Ishikawa (cell line): ENCODE data around the gene SH3TC1.

ENCODE experiments used
- CEBPB ChIP-seq: IDR thresholded peaks from 2 replicates; pipeline ENCODE4 v1.6.1; 2012
- CREB1 ChIP-seq: IDR thresholded peaks from 2 replicates; pipeline ENCODE4 v1.6.1; 2012; ENCODE audit warnings: low read depth
- EGR1 ChIP-seq: IDR thresholded peaks from 2 replicates; pipeline ENCODE4 v1.6.1; 2012
- EP300 ChIP-seq: IDR thresholded peaks from 2 replicates; pipeline ENCODE4 v1.6.1; 2012; ENCODE audit warnings: borderline replicate concordance
- FOXM1 ChIP-seq: IDR thresholded peaks from 2 replicates; pipeline ENCODE4 v1.6.1; 2012; ENCODE audit warnings: low read depth, borderline replicate concordance
- NFIC ChIP-seq: IDR thresholded peaks from 2 replicates; pipeline ENCODE4 v1.6.1; 2012
- RAD21 ChIP-seq: IDR thresholded peaks from 2 replicates; pipeline ENCODE4 v1.6.1; 2012; ENCODE audit warnings: low read depth
- TAF1 ChIP-seq: IDR thresholded peaks from 2 replicates; pipeline ENCODE4 v1.6.1; 2012; ENCODE audit warnings: low read depth, mild to moderate bottlenecking
- TCF12 ChIP-seq: IDR thresholded peaks from 2 replicates; pipeline ENCODE4 v1.6.1; 2012; ENCODE audit warnings: low read depth
- TEAD4 ChIP-seq: IDR thresholded peaks from 2 replicates; pipeline ENCODE4 v1.6.1; 2012
- YY1 ChIP-seq: IDR thresholded peaks from 2 replicates; pipeline ENCODE4 v1.6.1; 2012; ENCODE audit warnings: low read depth
- ZBTB7A ChIP-seq: IDR thresholded peaks from 2 replicates; pipeline ENCODE4 v1.6.1; 2012; ENCODE audit warnings: low read depth
- TF ChIP-seq, protein P1 (sequence below): IDR thresholded peaks from 2 replicates; pipeline ENCODE4 v1.6.1; 2012; ENCODE audit warnings: low read depth, mild to moderate bottlenecking
- TF ChIP-seq, protein P2 (sequence below): IDR thresholded peaks from 2 replicates; pipeline ENCODE4 v1.6.1; 2012
- TF ChIP-seq, protein P3 (sequence below): IDR thresholded peaks from 2 replicates; pipeline ENCODE4 v1.6.1; 2012

SH3TC1 gene

DNA sequence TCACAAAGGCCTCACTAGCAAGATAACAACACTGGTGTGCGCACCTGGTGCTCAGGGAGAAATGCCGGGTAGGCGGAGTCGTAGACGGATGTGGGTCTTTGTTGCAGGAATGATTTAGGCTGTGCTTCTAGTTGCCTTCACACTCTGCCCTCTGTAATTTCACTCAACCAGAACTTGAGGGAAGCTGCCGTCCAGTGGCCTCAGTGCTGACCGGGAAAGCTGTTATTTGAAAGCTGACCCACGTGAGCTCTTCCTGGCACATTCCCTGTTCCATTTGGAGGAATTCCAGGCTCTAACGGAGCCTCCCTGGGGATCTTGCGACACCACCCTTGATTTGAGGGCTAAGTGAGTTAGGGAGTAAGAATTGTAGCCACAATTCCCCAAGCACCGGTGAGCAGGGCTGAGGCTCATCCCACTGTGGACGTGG is 15.9 kb downstream of the SH3TC1 start:
- TF ChIP-seq EGR1, result no peak
- TF ChIP-seq NFIC, result peak; percentile 86
- TF ChIP-seq EP300, result peak; percentile 57; the same call in 1 of the 2 replicates
- no peak for TF ChIP-seq TAF1
- TF ChIP-seq CREB1, result no peak
- TF ChIP-seq ZBTB7A, result no peak
- peak; percentile 36; the same call in 1 of the 2 replicates for TF ChIP-seq FOXM1
- TF ChIP-seq, protein P1, sequence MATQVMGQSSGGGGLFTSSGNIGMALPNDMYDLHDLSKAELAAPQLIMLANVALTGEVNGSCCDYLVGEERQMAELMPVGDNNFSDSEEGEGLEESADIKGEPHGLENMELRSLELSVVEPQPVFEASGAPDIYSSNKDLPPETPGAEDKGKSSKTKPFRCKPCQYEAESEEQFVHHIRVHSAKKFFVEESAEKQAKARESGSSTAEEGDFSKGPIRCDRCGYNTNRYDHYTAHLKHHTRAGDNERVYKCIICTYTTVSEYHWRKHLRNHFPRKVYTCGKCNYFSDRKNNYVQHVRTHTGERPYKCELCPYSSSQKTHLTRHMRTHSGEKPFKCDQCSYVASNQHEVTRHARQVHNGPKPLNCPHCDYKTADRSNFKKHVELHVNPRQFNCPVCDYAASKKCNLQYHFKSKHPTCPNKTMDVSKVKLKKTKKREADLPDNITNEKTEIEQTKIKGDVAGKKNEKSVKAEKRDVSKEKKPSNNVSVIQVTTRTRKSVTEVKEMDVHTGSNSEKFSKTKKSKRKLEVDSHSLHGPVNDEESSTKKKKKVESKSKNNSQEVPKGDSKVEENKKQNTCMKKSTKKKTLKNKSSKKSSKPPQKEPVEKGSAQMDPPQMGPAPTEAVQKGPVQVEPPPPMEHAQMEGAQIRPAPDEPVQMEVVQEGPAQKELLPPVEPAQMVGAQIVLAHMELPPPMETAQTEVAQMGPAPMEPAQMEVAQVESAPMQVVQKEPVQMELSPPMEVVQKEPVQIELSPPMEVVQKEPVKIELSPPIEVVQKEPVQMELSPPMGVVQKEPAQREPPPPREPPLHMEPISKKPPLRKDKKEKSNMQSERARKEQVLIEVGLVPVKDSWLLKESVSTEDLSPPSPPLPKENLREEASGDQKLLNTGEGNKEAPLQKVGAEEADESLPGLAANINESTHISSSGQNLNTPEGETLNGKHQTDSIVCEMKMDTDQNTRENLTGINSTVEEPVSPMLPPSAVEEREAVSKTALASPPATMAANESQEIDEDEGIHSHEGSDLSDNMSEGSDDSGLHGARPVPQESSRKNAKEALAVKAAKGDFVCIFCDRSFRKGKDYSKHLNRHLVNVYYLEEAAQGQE, result peak; percentile 80
- 0 out of 2 replicates have a peak, but pooled peaks have one; percentile 63 for TF ChIP-seq TEAD4
- TF ChIP-seq CEBPB, result peak; percentile 94
- TF ChIP-seq, protein P2, sequence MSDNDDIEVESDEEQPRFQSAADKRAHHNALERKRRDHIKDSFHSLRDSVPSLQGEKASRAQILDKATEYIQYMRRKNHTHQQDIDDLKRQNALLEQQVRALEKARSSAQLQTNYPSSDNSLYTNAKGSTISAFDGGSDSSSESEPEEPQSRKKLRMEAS, result peak; percentile 80
- TF ChIP-seq, protein P3, sequence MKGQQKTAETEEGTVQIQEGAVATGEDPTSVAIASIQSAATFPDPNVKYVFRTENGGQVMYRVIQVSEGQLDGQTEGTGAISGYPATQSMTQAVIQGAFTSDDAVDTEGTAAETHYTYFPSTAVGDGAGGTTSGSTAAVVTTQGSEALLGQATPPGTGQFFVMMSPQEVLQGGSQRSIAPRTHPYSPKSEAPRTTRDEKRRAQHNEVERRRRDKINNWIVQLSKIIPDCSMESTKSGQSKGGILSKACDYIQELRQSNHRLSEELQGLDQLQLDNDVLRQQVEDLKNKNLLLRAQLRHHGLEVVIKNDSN, result peak; percentile 86
- TF ChIP-seq RAD21, result no peak
- TF ChIP-seq YY1, result no peak
- peak; percentile 58; the same call in 1 of the 2 replicates for TF ChIP-seq TCF12

DNA sequence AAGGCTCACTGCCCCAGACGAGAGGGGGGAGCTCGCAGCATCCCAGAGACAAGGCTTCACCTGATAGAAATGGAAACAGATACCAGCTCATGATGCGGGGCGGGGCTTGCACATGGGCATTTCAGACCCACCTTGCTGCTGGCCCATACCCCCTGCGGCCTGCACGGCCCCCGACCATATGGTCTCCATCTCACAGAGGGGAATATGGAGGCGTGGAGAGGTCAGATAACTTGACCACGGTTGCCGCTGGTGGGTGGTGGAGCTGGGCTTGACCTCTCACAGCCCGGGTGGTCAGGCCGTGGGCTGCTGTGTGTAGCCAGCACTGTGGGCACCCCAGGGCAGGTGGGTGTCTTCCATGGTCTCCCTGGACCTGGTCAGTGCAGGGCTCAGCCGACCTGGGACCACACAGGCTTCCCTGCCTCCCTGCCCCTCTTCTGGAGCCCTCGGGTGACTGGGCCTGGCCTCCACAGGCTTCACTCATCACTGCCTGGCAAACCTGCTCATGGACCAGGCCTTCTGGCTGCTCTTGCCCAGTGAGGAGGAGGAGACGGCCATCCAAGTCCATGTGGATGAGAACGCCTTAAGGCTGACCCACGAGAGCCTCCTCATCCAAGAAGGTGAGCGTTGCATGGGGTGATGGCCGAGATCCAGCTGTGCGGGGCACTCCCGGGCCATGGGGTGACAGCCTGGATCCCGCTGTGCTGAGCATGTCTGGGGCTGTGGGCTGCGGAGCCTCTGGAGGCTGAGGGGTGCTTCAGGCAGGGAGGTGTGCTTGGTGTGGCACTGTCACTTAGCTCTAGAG is 16.8 kb downstream of the SH3TC1 start:
- no peak for TF ChIP-seq EGR1
- no peak for TF ChIP-seq ZBTB7A
- TF ChIP-seq FOXM1, result no peak
- TF ChIP-seq, protein P1, result no peak
- TF ChIP-seq, protein P3, result no peak

DNA sequence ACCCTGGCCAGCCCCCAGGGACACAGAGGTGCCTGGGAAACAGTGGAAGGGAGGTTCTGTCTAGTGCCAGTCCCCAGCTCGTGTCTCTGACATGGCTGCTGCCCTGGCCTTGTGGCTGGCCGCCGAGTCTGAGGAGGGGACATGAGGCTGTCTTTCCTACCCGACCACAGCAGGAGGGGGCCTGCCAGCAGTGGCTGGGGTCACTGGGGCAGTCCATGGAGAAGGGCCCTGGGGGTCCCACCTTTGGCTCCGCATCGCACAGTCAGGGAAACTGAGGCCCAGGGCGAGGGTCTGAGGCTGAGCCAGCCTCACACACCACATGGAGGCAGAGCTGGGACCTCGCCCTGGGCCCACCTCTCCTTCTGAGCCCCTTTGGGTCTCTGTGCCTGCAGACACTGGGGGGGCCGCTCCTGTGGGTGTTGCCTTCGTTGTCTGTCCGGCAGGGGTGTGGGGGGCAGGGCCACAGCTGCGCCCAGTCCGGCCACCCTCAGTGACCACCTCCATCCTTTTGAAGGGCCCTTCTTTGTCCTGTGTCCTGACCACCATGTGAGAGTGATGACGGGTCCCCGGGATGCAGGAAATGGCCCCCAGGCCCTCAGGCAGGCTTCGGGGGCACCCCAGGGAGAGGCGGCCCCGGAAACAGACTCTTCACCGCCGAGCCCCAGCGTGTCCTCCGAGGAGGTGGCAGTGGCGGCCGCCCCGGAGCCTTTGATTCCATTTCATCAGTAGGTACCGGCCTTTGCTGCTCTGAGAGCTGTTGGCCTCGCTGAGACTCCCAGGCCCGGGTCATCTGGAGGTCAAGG is 17.6 kb downstream of the SH3TC1 start:
- TF ChIP-seq FOXM1, result no peak
- TF ChIP-seq NFIC, result no peak

DNA sequence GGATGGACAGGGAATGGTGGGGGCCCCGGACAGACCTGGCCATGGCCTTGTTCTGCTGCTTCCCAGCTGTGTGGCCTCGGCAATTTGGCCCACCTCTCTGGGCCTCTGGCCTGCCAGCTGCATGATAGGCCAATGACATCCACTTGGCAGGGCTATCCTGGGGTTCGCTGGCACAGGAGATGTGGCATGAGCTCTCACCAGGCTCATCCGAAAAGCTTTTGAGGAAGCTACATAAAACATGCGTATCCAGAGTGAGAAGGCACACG is 18.1 kb downstream of the SH3TC1 start:
- TF ChIP-seq RAD21 (no peak), FOXM1 (no peak), CEBPB (no peak), TEAD4 (no peak), CREB1 (no peak), TCF12 (no peak), NFIC (no peak), YY1 (no peak), EP300 (no peak), ZBTB7A (no peak), TAF1 (no peak), EGR1 (no peak)
- TF ChIP-seq, protein P2, result no peak
- TF ChIP-seq, protein P3, result no peak
- TF ChIP-seq, protein P1, result no peak
